ENCODE results near the gene EPS15.

Gene EPS15

DNA sequence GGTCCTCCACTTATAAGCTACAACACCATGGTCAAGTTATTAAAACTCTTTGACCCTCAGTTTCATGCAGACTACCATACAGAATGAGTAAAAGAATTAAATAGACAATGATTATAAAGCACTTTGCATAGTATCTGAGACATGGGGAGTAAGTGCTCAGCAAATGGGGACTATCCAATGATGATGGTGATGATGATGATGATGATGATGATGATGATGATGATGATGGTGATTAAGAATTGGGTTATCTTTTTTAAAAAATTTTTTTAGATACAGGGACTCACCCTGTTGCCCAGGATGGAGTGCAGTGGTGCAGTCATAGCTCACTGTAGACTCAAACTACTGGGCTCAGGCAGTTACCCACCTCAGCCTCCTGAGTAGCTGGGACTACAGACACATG is 8.1 kb upstream of the EPS15 start:
- TF ChIP-seq ZNF274 (IDR thresholded peaks at IDR 0.05; ENCODE audit: low read depth, low read length), result no peak
- H3K4me3 ChIP-seq (ENCODE audit: low read length), result no peak overlapping the region

DNA sequence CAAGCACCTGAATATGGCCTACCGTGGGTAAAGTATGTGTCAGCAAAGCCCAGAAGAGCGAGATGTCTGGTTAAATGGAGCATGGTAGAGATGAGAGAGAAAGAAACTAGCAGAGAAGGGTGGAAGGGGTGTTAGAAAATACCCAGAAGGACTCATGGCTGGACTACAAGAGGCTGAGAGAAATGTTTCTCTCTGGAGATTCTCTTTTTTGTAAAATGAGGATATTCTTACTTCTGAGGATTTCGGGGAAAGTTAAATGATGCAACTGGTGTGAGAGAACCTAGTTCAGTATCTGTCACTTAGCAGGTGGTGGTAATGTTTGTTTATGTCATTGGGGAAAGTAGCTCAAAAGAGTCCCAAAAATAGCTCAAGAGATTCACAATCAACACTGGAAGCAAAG is 7.2 kb upstream of the EPS15 start:
- no peak overlapping the region for H3K4me3 ChIP-seq (ENCODE audit: low read length)
- no peak for TF ChIP-seq ZNF274 (IDR thresholded peaks at IDR 0.05; ENCODE audit: low read depth, low read length)

DNA sequence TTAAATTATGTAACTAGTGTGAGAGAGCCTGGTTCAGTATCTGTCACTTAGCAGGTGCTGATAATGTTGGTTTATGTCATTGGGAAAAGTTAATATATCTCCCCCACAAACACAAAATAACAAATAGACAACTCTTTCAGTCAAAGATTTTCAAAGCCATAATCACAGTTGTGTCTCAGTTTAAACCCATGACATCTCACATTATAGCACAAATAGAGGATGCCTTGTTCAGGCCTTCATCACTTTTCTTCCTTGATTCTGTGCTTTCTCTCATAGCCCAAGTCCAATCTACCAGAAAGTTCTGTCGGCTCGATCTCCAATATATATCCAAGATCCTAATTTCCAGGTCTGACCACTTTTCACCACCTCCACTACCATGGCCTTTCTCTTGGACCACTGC is 6.2 kb upstream of the EPS15 start:
- no peak for TF ChIP-seq ZNF274 (IDR thresholded peaks at IDR 0.05; ENCODE audit: low read depth, low read length)
- no peak overlapping the region for H3K4me3 ChIP-seq (ENCODE audit: low read length)

DNA sequence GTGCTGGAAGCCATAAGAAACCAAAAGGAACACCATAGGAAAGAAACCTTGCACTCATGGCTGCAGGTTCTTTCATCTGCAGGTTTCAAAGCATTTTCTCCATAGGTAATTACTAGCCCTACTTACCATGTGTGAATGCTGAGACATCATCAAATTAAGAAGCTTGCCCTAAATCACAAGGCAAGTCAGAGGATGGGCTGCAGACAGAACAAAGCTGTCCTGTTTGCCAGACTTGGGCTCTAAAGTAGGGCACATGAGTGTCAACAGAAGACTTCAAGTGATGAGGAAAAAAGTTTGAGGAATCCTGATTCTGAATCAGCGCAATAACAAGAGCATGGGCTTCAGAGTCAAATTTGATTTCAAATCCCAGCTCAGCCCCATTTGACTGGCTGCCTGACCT is 5.8 kb upstream of the EPS15 start:
- no peak for TF ChIP-seq ZNF274 (IDR thresholded peaks at IDR 0.05; ENCODE audit: low read depth, low read length)
- H3K4me3 ChIP-seq (ENCODE audit: low read length), result no peak overlapping the region

DNA sequence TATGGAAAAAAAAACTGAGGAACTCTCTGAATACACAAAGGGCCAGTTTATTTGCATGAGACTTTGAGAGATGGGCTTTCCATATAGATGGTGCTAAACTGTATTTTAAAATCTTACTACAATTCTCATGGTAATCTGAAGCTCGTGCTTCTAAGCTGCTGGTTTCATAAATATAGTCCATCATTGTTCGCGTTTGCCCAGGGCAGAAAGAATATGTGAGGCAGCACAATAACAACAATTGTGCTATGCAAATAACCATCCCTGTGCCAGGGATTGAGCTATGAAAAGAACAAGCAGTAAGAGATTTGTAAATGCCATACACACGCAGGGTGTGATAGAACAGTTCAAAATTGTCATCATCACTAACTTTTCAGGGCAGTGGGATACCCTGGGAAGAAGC is 4.9 kb upstream of the EPS15 start:
- no peak overlapping the region for H3K4me3 ChIP-seq (ENCODE audit: low read length)
- no peak for TF ChIP-seq ZNF274 (IDR thresholded peaks at IDR 0.05; ENCODE audit: low read depth, low read length)

DNA sequence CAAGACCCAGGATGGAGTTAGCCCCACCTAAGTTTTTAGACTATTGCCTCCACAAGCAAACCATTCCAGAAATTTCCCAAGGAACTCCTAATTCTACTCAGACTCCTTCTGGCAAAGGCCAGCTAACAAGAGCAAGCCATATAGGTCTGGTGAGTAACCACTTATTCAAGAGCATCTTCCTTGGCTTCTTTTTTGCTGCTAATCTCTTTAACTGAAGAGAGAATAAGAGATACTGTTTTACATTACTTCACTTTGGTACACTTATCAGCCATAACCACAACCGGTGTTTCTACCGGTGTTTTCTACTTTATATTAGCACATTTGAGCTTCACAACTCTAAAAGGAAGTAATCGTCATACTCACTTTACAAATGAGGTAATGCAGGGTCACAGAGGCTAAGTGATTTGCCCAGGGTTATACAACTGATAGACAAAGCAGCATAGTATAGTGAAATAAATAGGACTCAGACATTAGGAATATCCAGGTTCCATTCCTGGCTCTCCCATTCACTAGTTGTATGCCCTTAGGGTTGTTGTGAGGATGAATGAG is 1.7 kb upstream of the EPS15 start:
- no peak for TF ChIP-seq ZNF274 (IDR thresholded peaks at IDR 0.05; ENCODE audit: low read depth, low read length)
- no peak overlapping the region for H3K4me3 ChIP-seq (ENCODE audit: low read length)

DNA sequence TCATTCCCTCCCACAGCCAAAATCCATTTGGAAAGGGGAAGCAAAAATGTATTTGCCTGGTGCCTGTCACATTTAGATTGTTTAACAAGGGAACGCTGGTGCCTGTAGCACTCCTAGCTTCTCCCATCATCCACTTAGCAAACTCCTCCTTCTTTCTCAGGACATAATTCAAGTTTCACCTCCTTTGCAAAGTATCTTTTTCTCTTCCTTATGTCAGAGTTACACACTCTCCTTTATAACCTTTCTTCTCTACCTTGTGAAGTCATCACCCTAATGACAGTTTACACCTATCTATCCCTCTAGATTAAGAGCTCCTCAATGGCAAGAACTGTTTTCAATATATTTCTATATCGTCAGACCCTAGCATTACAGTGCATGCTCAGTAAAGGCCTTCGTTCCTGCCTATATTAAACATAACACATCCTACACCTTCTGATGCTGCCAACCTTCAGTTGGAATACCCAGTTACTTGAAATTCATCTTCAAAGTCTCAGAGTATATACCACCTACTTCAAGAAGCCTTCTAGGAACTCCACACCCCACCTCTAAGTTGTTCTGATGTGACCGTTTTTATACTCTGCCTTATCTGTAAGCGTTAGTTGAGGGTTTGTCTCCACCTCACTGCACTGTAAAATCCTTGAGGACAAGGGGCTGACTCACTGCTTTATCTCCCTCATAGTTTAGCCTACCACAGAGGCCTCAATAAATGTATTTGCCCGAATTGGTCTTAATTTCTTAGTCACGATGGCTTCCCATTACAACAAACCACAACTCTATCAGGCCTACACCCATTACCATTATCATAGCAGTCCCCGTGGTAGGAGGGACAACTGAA is 1.0 kb upstream of the EPS15 start:
- TF ChIP-seq ZNF274 (IDR thresholded peaks at IDR 0.05; ENCODE audit: low read depth, low read length), result no peak
- H3K4me3 ChIP-seq (ENCODE audit: low read length), result no peak overlapping the region

DNA sequence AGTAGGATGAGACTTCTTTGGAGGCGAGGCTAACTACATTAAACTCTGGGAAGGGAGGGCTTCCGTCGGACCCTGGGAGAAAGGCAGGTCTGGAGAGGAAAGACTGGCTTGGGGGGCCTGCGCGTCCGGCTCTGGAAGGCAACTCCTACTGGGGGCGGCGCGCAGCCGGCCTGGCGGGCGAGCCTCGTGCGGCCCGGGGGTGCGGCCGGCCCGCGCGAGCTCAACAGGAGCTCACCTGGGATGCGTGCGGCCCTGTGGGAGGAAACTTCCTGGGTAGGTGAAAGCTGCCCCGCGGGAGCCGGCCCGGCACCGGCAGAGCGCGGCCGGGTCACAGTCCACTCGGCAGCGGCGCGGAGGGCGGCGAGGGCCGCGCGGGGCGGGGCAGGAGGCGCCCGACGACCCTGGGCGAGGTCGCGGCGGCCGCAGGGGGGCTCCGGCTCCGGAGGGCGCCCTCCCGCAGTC is 449 bp downstream of the EPS15 start:
- peak overlapping the region; percentile 92 for H3K4me3 ChIP-seq (ENCODE audit: low read length)
- TF ChIP-seq ZNF274 (IDR thresholded peaks at IDR 0.05; ENCODE audit: low read depth, low read length), result no peak

DNA sequence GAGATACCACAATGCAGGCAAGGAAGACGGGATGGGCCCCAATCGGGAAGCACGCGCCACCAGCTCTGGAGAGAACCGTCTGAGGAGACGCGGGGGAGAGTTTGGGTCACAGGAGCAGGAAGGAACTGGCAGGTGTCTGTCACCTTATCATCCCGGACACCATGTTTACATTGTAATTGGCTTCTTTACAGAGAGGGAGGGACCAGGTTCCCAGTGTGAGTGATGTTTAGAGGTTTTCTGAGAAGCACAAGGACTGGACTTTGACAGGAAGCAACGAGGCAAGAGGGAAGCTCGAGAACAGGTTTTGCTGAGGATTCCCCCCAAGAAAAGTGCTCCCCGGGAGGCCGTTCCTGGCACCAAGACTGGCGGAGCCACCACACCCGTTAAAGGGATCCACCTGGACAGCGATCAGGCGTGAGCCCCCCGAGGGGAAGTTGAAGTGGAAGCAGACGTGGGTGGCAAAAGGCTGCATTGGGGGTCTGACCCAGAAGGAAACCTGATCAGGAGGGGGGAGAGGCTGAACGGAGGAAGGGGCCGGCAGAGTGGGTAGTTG is 957 bp downstream of the EPS15 start:
- no peak for TF ChIP-seq ZNF274 (IDR thresholded peaks at IDR 0.05; ENCODE audit: low read depth, low read length)
- H3K4me3 ChIP-seq (ENCODE audit: low read length), result peak overlapping the region; percentile 92

DNA sequence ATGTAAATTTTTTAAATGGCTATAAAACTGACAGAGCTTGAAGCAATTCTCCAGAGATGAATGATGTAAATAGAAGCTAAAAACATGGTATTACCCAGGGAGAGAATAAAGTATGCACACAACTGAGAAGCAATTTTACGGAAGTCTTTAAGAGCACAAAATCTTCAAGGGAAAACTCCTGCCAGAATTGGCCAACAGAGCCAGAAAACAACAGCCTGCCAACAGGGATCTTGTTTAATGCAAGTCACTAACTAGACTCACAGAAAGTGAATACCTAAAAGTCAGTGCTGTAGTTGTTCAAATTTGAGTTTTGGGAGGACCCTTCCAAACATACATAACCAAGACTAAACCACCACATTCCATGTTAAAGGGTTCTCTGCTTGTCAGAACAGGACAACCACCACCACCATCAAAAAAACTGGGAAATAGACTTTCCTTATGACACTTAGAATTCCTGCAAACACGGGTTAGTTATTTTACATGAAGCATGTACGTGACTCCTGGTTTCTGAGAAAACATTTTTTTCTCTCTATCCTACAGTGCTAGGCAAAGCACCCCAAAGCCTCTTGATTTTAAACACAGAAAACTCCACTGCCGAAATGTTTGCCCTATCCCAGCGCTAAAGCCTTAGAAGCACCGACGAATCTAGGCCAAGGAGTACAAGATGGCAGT is 1.6 kb downstream of the EPS15 start:
- no peak for TF ChIP-seq ZNF274 (IDR thresholded peaks at IDR 0.05; ENCODE audit: low read depth, low read length)
- H3K4me3 ChIP-seq (ENCODE audit: low read length), result peak overlapping the region; percentile 92

DNA sequence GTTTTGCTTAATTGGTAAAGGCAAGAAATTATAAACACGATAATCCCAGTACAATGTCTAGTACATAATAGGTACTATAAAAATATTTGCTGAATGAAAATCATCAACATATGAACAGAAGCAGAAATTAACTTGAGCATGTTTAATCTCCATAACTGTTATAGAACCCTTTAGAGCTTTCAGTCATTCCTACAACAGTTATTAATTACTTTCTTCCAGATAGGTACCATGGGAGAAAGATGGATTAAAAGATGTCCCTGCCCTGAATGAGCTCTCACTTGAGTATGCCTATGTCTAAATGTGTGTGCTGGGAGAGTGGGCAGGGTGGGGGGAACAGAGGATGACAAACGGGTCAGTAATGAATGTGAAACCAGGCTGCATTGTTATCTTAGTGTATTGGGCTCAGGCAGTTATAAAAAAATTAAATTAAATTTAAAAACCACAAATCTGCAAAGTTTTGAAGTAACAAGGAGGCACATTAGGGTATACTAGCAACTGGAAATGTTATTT is 2.4 kb downstream of the EPS15 start:
- TF ChIP-seq ZNF274 (IDR thresholded peaks at IDR 0.05; ENCODE audit: low read depth, low read length), result no peak
- peak overlapping the region; percentile 92 for H3K4me3 ChIP-seq (ENCODE audit: low read length)

DNA sequence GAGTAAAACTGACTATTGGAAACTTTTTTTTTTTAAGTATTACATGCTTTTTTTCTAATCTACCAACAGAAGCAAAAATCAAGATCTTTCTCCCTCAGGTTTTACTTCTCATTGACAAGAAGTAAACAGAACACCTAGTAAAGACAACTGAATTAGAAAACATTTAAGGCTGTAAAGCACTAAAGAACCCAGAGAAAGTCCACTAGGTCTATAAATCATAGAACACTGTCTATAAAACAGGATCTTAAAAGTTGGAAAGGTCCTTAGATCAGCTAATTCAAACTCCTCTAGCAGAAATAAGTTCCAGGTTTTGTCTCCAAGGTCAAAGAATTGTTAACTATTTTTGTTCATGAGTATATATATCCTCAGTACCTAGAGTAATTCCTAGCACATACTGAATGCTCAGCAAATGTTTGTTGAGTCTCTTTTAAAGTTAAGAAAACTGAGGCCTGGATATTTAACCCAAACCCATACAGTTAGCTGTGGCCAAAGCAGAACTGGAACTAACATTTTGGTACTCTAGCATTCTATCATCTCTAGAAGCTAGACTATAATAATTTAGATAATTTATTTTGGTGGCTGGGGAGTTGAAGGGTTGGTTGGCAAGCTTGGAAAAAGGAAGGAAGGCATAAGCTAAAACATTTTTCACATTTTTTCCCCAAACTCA is 3.0 kb downstream of the EPS15 start:
- TF ChIP-seq ZNF274 (IDR thresholded peaks at IDR 0.05; ENCODE audit: low read depth, low read length), result no peak
- peak overlapping the region; percentile 92; the same call in 1 of the 2 replicates for H3K4me3 ChIP-seq (ENCODE audit: low read length)

DNA sequence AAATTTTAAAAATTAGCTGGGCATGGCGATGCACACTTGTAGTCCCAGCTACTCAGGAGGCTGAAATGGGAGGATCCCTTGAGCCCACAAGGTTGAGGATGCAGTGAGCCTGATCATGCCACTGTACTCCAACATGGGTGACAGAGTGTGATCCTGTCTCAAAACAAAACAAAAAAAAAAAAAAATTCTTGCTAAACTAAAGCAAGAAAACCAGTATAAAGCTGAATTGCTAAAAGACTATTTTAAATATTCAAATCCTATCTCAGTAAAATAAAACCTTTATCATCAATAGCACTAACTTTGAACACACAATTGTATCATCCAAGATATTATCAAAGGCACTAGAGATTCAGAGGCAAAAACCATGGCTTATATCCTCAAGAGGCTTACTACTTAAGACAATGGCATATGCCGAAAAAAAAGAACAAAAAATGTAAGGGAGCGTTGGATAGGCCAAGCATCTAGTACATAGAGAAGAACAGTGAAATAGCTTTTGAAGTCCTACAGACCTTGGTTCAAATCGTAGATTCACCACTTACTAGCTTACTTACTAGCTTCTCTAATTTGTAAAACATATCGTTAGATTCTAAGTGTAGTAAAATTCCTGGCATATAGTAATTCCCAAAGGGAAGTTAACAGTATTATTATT is 3.6 kb downstream of the EPS15 start:
- H3K4me3 ChIP-seq (ENCODE audit: low read length), result peak overlapping the region; percentile 62
- no peak for TF ChIP-seq ZNF274 (IDR thresholded peaks at IDR 0.05; ENCODE audit: low read depth, low read length)
